Memory B cell (primary cell): ENCODE measurements around the gene RPTOR.
A peak's percentile ranks its signal among the peaks of the same experiment; 100 is the strongest.

Experiments used
- ATAC-seq: fragments of 150-1000 bp; cut with Tn5 transposase; 2 replicates; pipeline ENCODE4 v1.10.0; 2021; ENCODE audit warnings: low read depth, mild to moderate bottlenecking, moderate library complexity
- DNase-seq, 2 donors: peaks; one replicate each; pipeline ENCODE4 v3.0.0; 2022; ENCODE audit warnings: low spot score in 2 of 2
- H3K27ac Mint-ChIP-seq: one replicate; pipeline ENCODE4 v1.8.0; 2022; ENCODE audit warnings: mild to moderate bottlenecking, moderate library complexity, mixed read lengths
- H3K27me3 Mint-ChIP-seq: one replicate; pipeline ENCODE4 v1.8.0; 2022; ENCODE audit warnings: mixed read lengths
- H3K36me3 Mint-ChIP-seq: one replicate; pipeline ENCODE4 v1.8.0; 2022; ENCODE audit warnings: mild to moderate bottlenecking, mixed read lengths
- H3K4me1 Mint-ChIP-seq: one replicate; pipeline ENCODE4 v1.8.0; 2022; ENCODE audit warnings: mixed read lengths
- H3K4me3 Mint-ChIP-seq: one replicate; pipeline ENCODE4 v1.8.0; 2022; ENCODE audit warnings: mild to moderate bottlenecking, moderate library complexity, mixed read lengths
- H3K9me3 Mint-ChIP-seq: one replicate; pipeline ENCODE4 v1.8.0; 2022; ENCODE audit warnings: mixed read lengths

The RPTOR gene

GRCh38 chr17:81002409-81003361 is 458.0 kb downstream of the RPTOR start:
- Mint-ChIP-seq H3K36me3 (peaks cover 8% of the 10 kb centered on the region), H3K27me3 (peaks cover 7% of the 10 kb centered on the region), H3K4me1 (peaks cover 4% of the 10 kb centered on the region), H3K4me3 (no peak overlapping the region), H3K9me3 (no peaks in the 10 kb centered on the region), H3K27ac (no peak overlapping the region)
- ATAC-seq, result no peak
- no peak for DNase-seq

GRCh38 chr17:81003711-81004475 is 459.3 kb downstream of the RPTOR start:
- Mint-ChIP-seq H3K27ac (no peak overlapping the region), H3K36me3 (peaks cover 5% of the 10 kb centered on the region), H3K4me1 (peaks cover 4% of the 10 kb centered on the region), H3K9me3 (no peaks in the 10 kb centered on the region), H3K4me3 (peak overlapping the region; percentile 29), H3K27me3 (peaks cover 7% of the 10 kb centered on the region)
- ATAC-seq (peak; percentile 12), DNase-seq (no peak)

- Mint-ChIP-seq H3K27me3 (peaks cover 8% of the 10 kb centered on the region), H3K4me1 (peaks cover 4% of the 10 kb centered on the region), H3K36me3 (peaks cover 7% of the 10 kb centered on the region), H3K9me3 (peaks cover 4% of the 10 kb centered on the region), H3K4me3 (no peak overlapping the region), H3K27ac (no peak overlapping the region)
- no peak for DNase-seq
- ATAC-seq, result no peak
Measured at GRCh38 chr17:81006891-81007290, 462.3 kb downstream of the RPTOR start.

GRCh38 chr17:81008140-81008539 is 463.5 kb downstream of the RPTOR start:
- peaks cover 10% of the 10 kb centered on the region for H3K27me3 Mint-ChIP-seq
- ATAC-seq, result no peak
- H3K4me1 Mint-ChIP-seq, result peaks cover 4% of the 10 kb centered on the region
- H3K4me3 Mint-ChIP-seq, result no peak overlapping the region
- peaks cover 5% of the 10 kb centered on the region for H3K9me3 Mint-ChIP-seq
- no peak overlapping the region for H3K27ac Mint-ChIP-seq
- peaks cover 9% of the 10 kb centered on the region for H3K36me3 Mint-ChIP-seq
- DNase-seq, result no peak

DNA sequence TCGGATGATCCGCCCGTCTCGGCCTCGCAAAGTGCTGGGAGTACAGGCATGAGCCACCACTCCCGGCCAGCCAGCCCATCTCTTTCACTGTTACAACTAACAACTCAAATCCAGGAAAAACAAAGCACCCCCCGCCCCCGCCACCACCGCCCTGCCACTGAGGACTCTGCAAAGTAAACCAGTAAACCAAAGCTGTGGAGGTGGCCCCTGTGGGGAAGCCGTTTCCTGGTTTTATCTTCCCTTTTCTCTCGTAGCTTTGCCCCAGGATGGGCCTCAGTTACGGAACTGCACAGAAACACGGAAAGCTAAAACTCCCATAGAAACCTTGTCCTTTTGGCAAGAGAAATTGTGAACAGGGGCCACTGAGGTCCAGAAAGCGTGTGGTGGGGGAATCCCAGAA is 464.5 kb downstream of the RPTOR start:
- Mint-ChIP-seq H3K36me3 (peaks cover 9% of the 10 kb centered on the region), H3K4me1 (peaks cover 4% of the 10 kb centered on the region), H3K27ac (no peak overlapping the region), H3K27me3 (peaks cover 6% of the 10 kb centered on the region), H3K9me3 (peaks cover 5% of the 10 kb centered on the region), H3K4me3 (no peak overlapping the region)
- no peak for ATAC-seq
- DNase-seq, result no peak

DNA sequence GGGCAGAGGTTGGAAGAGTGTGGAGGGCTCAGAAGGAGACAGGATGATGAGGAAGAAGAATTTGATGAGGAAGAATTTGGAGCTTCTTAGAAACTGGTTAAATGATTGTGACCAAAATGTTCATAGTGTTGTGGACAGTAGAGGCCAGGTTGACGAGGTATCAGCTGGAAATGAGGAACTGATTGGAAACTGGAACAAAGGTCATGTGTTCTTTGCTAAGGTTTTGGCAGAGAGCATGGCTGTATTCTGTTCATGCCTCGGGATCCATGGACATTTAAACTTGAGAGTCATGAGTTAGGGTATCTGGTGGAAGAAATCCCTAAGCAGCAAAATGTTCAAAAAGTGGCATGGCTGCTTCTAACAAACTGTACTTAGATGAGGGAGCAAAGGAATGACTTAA is 466.3 kb downstream of the RPTOR start:
- ATAC-seq, result no peak
- no peak for DNase-seq
- no peak overlapping the region for H3K27ac Mint-ChIP-seq
- no peaks in the 10 kb centered on the region for H3K4me1 Mint-ChIP-seq
- H3K27me3 Mint-ChIP-seq, result peaks cover 3% of the 10 kb centered on the region
- H3K4me3 Mint-ChIP-seq, result no peak overlapping the region
- peaks cover 8% of the 10 kb centered on the region for H3K9me3 Mint-ChIP-seq
- H3K36me3 Mint-ChIP-seq, result peaks cover 13% of the 10 kb centered on the region

DNA sequence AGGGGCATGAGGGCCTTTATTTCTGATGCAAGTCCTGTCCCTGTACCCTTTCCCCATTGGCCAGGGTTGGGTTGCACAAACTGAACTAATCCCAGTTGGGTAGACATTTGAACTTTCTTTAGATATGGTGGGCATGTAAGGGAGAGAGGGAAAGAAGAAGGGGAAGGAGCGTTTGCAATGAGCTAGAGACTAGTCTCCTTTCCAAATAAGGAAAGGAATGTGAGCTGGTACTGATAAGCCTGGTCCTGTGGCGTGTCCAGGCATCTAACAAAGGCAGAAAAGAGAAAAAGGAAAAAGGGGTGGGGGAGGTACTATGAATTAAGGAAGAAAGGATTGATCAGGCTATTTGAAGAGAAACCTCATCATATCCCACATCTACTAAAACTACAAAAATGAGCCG is 467.3 kb downstream of the RPTOR start:
- ATAC-seq, result no peak
- Mint-ChIP-seq H3K27me3 (peaks cover 3% of the 10 kb centered on the region), H3K4me1 (no peaks in the 10 kb centered on the region), H3K27ac (no peak overlapping the region), H3K4me3 (no peak overlapping the region), H3K9me3 (peaks cover 8% of the 10 kb centered on the region), H3K36me3 (peaks cover 13% of the 10 kb centered on the region)
- DNase-seq, result no peak

DNA sequence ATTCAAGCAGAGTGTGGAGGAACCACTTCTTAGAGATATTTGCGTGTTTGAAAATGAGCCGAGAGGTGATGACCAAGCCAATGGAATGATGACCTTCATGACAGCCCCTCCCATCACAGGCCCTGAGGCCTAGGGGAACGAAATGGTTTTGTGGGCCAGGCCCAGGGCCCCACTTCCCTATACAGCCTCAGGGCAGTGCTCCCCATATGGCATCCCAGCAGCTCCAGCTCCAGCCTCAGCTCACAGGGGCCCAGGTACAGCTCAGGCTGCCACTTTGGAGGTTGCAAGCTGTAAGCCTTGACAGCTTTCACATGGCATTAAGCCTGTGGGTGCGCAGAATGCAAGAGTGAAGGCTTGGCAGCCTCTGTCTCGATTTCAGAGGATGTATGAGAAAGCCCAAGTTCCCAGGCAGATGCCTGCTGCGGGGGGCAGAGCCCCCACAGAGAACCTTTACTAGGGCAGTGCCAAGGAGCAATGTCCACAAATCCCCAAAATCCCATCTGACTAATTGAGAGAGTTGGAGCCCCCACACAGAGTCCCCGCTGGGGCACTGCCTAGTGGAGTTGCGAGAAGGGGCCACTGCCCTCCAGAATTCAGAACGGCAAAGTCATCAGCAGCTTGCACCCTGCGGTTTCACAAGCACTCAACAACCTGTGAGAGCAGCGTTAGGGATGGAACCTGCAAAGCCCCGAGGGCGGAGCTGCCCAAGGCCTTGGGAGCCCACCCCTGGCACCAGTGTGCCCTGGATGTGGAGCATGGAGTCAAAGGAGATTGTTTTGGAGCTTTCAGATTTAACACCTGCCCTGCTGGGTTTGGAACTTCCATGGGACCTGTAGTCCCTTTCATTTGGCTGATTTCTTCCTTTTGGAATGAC is 468.2 kb downstream of the RPTOR start:
- Mint-ChIP-seq H3K9me3 (peaks cover 8% of the 10 kb centered on the region), H3K36me3 (peaks cover 13% of the 10 kb centered on the region), H3K27ac (no peak overlapping the region), H3K4me3 (no peak overlapping the region), H3K4me1 (peaks cover 2% of the 10 kb centered on the region), H3K27me3 (peaks cover 3% of the 10 kb centered on the region)
- no peak for ATAC-seq
- no peak for DNase-seq

- Mint-ChIP-seq H3K27me3 (peaks cover 3% of the 10 kb centered on the region), H3K27ac (no peak overlapping the region), H3K4me1 (peaks cover 9% of the 10 kb centered on the region), H3K9me3 (peaks cover 8% of the 10 kb centered on the region), H3K36me3 (peaks cover 13% of the 10 kb centered on the region), H3K4me3 (no peak overlapping the region)
- ATAC-seq (no peak), DNase-seq (no peak)
Measured at GRCh38 chr17:81013642-81014041, 469.0 kb downstream of the RPTOR start.

DNA sequence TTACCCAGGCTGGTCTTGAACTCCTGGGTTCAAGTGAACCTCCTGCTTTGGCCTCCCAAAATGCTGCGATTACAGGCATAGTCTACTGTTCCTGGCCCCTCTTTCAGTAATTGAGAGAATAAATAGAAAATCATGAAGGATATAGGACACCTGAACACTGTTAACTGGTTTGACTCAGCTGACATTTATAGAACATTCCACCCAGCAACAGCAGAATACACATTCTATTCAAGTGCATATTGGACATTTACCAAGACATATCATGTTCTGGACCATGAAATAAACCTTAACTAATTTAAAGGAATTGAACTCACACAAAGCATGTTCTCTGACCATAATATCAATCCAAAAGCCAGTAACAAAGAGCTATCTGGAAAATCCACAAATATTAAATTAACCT is 470.5 kb downstream of the RPTOR start:
- Mint-ChIP-seq H3K4me1 (peaks cover 10% of the 10 kb centered on the region), H3K9me3 (peaks cover 8% of the 10 kb centered on the region), H3K36me3 (peaks cover 13% of the 10 kb centered on the region), H3K4me3 (no peak overlapping the region), H3K27me3 (peaks cover 3% of the 10 kb centered on the region), H3K27ac (no peak overlapping the region)
- no peak for ATAC-seq
- no peak for DNase-seq
